LNCAP (cell line): ENCODE results near the gene DTL.

ENCODE experiments used
- CTCF ChIP-seq: fragments of 450-650 bp; IDR thresholded peaks from 2 replicates; pipeline ENCODE4 v1.5.1; 2017; ENCODE audit warnings: mild to moderate bottlenecking

The DTL gene

GRCh38 chr1:212070720-212071302 lies 35.3 kb downstream of the DTL start:
- peak; percentile 81 for TF ChIP-seq CTCF

- TF ChIP-seq CTCF = no peak
Observed at GRCh38 chr1:212072047-212072446, 36.5 kb downstream of the DTL start.

- no peak for TF ChIP-seq CTCF
Observed at GRCh38 chr1:212073490-212073889, 37.9 kb downstream of the DTL start.

- no peak for TF ChIP-seq CTCF
Observed at GRCh38 chr1:212074313-212074712, 38.8 kb downstream of the DTL start.

GRCh38 chr1:212074856-212075255 lies 39.3 kb downstream of the DTL start:
- no peak for TF ChIP-seq CTCF

GRCh38 chr1:212077028-212077427 lies 41.5 kb downstream of the DTL start:
- TF ChIP-seq CTCF = no peak

- no peak for TF ChIP-seq CTCF
Observed at GRCh38 chr1:212078826-212079225, 43.3 kb downstream of the DTL start.
